ENCODE results near the gene NPPC.
"Not testable (repeated sequence)": the region's sequence is repeated elsewhere in the genome, so short reads cannot be mapped to it uniquely, and the experiment has no call there.

The NPPC gene

DNA sequence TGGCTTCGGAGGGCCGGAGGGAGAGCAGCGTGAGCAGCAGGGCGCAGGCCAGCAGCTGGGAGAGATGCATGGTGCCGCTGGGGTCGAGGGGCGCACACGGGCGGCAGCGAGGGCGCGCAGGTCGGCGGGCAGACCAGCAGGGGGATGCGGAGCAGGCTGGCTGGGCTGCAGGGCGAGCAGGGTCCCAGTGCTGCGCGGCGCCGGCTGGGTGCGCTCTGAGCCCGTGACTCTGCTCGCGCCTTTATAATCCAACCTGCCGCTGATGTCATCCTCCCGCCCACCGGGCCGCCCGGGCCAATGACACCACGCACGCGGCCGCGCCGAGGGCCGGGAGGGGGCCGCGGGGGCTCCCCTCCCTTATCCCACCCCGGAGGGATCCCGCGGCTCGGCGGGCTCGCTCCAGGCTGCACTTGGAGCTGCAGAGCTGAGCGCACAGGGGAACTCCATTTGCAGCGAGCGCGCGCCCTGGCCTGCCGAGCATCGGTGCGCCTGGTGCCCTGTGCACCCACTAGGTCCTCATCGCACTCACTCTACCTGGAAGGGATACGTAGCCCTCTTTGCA is at the start of gene NPPC:
Gene NPPC, minus strand, starts transcription at position 217 of the 562 bp plus-strand sequence. Its CDS starts 147 bp downstream, at position 70.
- peak; percentile 26 for DNase-seq (ENCODE audit: low read depth)

GRCh38 chr2:231975001-231975400 is 48.8 kb upstream of the NPPC start:
- DNase-seq (ENCODE audit: low read depth) = no peak

GRCh38 chr2:231970461-231970860 is 44.3 kb upstream of the NPPC start:
- no peak for DNase-seq (ENCODE audit: low read depth)

DNA sequence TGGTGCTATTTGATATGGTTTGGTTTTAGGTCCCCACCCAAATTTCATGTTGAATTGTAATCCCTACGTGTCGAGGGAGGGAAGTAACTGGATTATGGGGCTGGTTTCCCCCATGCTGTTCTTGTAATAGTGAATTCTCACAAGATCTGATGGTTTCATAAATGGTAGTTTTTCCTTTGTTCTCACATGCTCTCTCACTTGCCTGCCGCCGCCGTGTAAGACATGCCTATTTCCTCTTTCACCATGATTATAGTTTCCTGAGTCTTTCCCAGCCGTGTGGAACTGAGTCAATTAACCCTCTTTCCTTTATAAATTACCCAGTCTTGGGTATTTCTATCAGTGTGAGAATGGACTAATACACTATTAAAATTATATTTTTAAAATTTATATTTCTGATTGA is 42.6 kb upstream of the NPPC start:
- no peak for DNase-seq (ENCODE audit: low read depth)

- DNase-seq (ENCODE audit: low read depth) = no peak
Measured at GRCh38 chr2:231966886-231967285, 40.7 kb upstream of the NPPC start.

GRCh38 chr2:231965102-231965501 is 38.9 kb upstream of the NPPC start:
- DNase-seq (ENCODE audit: low read depth) = no peak

- peak; percentile 80 for DNase-seq (ENCODE audit: low read depth)
Measured at GRCh38 chr2:231961349-231962166, 35.4 kb upstream of the NPPC start, which contains the start of gene DIS3L2. Gene DIS3L2, plus strand, starts transcription at chr2:231961713. Its CDS starts 53,215 bp downstream, at chr2:232014928.

DNA sequence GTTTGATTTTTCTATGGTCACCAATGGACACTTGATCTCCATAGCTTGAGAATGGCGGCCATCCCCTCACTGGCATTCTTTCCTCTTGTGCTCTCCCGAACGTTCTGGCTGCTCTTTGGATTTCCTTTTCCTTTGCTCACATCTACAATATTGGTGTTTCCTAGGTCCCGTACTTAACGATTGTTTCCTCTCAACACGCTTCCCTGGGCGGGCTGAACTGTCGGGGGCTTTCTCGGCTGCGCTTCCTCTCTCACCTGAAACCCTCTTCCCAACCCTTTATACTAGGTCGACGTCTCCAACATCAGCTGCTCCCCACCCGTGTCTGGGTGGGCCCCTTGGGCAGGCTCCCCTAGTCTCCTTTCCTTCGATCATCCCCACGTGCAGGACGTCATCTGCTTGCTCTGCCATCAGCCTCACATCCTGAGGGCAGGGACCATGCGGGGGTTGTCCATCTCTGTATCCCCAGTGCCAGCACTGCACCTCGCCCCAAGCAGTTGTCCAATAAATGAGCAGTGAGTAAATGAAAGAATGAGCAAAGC is 34.7 kb upstream of the NPPC start:
- no peak for DNase-seq (ENCODE audit: low read depth)

GRCh38 chr2:231957913-231958763 is 31.9 kb upstream of the NPPC start:
- no peak for DNase-seq (ENCODE audit: low read depth)

DNA sequence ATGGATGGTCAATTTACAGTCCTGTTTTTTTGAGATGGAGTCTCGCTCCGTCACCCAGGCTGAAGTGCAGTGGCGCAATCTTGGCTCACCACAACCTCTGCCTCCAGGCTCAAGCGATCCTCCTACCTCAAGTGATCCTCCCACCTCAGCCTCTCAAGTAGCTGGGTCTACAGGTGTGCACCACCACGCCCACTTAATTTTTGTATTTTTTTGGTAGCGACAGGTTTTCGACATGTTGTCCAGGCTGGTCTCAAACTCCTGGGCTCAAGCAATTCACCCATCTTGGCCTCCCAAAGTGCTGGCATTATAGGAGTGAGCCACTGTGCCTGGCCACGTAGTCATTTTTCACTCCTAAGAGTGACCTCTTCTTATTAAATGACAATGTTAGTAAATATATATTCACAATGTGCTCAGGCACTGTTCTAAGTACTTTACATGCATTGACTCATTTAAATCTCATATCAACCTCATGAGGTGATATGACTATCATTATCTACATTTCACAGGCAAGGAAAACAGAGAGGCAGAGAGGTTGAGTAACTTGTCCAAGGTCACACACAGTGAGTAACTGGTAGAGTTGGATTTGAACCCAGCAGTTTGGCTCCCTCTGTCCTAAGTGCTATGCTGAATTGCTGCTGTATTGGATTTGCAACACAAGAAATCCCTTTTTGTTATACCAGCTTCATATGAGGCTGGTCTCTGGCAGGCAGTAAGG is 29.7 kb upstream of the NPPC start:
- no peak for DNase-seq (ENCODE audit: low read depth)

- DNase-seq (ENCODE audit: low read depth) = no peak
Measured at GRCh38 chr2:231951452-231952035, 25.3 kb upstream of the NPPC start.

DNA sequence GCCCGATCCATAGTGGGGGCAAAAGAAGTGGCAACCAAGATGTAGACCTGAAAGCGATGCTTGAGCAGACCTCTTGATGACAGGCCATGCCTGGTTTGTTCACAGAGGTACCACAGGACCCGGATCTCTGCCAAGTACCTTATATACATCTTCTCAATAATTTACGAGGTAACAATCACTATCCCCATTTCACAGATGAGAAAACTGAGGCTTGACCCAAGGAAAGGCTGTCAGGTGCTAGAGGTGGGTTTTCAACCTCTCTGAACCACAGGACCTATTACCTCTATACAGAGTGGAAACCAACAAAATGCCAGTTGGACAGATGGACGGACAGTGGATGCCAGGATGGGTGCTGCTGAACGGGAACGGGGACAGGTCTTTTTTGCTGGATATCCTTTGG is 21.5 kb upstream of the NPPC start:
- DNase-seq (ENCODE audit: low read depth) = no peak

DNA sequence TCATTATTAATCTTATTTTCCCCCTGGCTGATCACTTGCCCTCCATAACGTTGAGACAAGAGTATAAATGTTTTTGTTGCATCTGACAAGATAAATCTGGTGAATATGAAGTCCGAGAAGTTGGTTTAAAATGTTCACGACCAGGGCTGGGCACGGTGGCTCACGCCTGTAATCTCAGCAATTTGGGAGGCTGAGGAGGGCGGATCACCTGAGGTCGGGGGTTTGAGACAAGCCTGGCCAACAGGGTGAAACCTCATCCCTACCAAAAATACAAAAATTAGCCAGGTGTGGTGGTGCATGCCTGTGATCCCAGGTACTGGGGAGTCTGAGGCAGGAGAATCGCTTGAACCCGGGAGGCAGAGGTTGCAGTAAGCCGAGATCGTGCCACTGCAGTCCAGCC is 20.9 kb upstream of the NPPC start:
- not testable (repeated sequence) for DNase-seq (ENCODE audit: low read depth)

GRCh38 chr2:231946241-231946814 is 20.1 kb upstream of the NPPC start:
- no peak for DNase-seq (ENCODE audit: low read depth)

GRCh38 chr2:231942180-231942579 is 16.0 kb upstream of the NPPC start:
- DNase-seq (ENCODE audit: low read depth) = no peak

GRCh38 chr2:231941673-231942072 is 15.5 kb upstream of the NPPC start:
- no peak for DNase-seq (ENCODE audit: low read depth)

DNA sequence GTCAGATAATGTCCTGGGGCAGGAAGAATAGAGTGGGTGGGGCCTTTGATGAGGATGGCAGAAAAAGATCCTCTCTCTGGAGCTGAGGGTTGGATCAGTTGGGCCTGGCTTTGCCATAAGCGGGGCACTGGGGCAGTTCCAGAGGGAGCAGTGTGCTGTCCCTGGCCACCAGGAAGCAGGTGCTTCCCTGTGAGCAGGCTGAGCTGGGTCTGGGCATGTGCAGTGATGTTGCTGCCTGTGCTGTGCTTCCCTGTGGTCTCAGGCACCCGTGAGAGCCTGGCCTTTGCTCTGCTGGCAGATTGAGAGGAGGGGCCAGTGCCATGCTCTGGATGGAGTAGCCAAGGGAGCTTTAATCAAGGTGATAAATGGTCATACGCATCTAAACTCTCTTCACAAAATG is 14.6 kb upstream of the NPPC start:
- DNase-seq (ENCODE audit: low read depth) = no peak

GRCh38 chr2:231939022-231939421 is 12.8 kb upstream of the NPPC start:
- DNase-seq (ENCODE audit: low read depth) = no peak

DNA sequence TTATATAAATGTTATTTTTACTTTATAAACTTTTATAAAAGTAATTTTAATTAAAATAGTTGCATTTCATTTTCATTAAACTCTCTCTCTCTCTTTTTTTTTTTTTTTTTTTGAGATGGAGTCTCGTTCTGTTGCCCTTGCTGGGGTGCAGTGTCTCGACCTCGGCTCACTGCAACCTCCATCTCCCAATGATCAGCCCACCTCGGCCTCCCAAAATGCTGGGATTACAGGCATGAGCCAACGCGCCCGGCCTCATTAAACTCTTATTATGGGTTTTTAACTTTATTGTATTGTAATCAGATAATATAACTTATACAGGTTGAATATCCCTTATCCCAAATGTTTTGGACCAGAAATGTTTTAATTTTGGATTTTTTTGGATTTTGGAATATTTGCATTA is 10.9 kb upstream of the NPPC start:
- no peak for DNase-seq (ENCODE audit: low read depth)

GRCh38 chr2:231936491-231936890 is 10.3 kb upstream of the NPPC start:
- DNase-seq (ENCODE audit: low read depth) = no peak

DNA sequence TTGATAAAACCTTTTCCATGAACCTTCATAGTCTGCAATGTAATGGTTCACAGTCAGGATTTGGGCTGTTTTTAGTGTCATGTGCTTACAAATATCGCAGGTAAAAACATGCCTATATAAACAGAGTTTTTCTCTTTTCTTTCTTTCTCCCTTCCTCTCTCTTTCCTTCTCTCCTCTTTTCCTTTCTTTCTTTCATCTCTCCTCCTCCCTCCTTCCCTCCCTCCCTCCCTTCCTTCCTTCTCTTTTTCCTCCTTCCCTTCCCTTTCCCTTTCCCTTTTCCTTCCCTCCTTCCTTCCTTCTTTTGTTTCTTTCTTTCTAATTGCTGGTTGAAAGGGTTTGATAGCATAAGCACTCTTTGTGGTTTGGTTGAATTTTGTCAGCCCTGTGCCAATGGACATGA is 9.6 kb upstream of the NPPC start:
- DNase-seq (ENCODE audit: low read depth) = no peak

Data from fibroblast of gingiva (primary cell).